Neuronal stem cell (in vitro differentiated cells): ENCODE results near the gene LDB3.

Experiments
- DNase-seq: peaks from one replicate; pipeline ENCODE4 v3.0.0-alpha.2; 2013; ENCODE audit warnings: low spot score
- H2AFZ ChIP-seq: one replicate; pipeline ENCODE4 v1.6.1; 2013; ENCODE audit warnings: mild to moderate bottlenecking, low read length, inconsistent platforms
- H2AK5ac ChIP-seq: 2 replicates; pipeline ENCODE4 v1.6.1; 2013; ENCODE audit warnings: low read depth, mild to moderate bottlenecking, inconsistent platforms, low read length, moderate library complexity, mixed read lengths
- H2BK120ac ChIP-seq: 2 replicates; pipeline ENCODE4 v1.6.1; 2013; ENCODE audit warnings: low read depth, mild to moderate bottlenecking, inconsistent platforms, low read length, moderate library complexity, mixed read lengths
- H2BK12ac ChIP-seq: one replicate; pipeline ENCODE4 v1.6.1; 2013; ENCODE audit warnings: low read length, inconsistent platforms
- H2BK15ac ChIP-seq: 2 replicates; pipeline ENCODE4 v1.6.1; 2013; ENCODE audit warnings: mild to moderate bottlenecking, low read length, inconsistent platforms, mixed read lengths
- H2BK5ac ChIP-seq: one replicate; pipeline ENCODE4 v1.6.1; 2013; ENCODE audit warnings: inconsistent platforms, mild to moderate bottlenecking, low read length, moderate library complexity
- H3K14ac ChIP-seq: one replicate; pipeline ENCODE4 v1.6.1; 2013; ENCODE audit warnings: low read length, inconsistent platforms
- H3K18ac ChIP-seq: 2 replicates; pipeline ENCODE4 v1.6.1; 2013; ENCODE audit warnings: low read length, inconsistent platforms
- H3K23ac ChIP-seq: 2 replicates; pipeline ENCODE4 v1.6.1; 2013; ENCODE audit warnings: low read depth, mild to moderate bottlenecking, mixed read lengths, low read length, inconsistent platforms; ENCODE audit not compliant: poor library complexity
- H3K27ac ChIP-seq: replicated peaks from 3 replicates; pipeline ENCODE4 v1.5.1; 2013; ENCODE audit warnings: low read length, inconsistent platforms
- H3K27me3 ChIP-seq, 3 experiments: 2 replicates each; pipeline ENCODE4 v1.6.1; 2013; ENCODE audit warnings: low read length in 3 of 3, mild to moderate bottlenecking in 2 of 3, inconsistent platforms in 1 of 3, low read depth in 1 of 3, mixed read lengths in 1 of 3, moderate library complexity in 1 of 3; ENCODE audit not compliant: control insufficient read depth in 3 of 3, insufficient read depth in 3 of 3
- H3K36me3 ChIP-seq, 2 donors: replicated peaks in 1 of 2; 2 replicates each; pipeline ENCODE4 v1.6.1; 2013; ENCODE audit warnings: low read length in 2 of 2; ENCODE audit not compliant: control insufficient read depth in 2 of 2, insufficient read depth in 2 of 2
- H3K4ac ChIP-seq: 2 replicates; pipeline ENCODE4 v1.6.1; 2013; ENCODE audit warnings: inconsistent platforms, mild to moderate bottlenecking, low read length, moderate library complexity
- H3K4me1 ChIP-seq, 2 donors: 1 replicate in 1 of 2; 2 replicates in 1 of 2; pipeline ENCODE4 v1.6.1; 2013; ENCODE audit warnings: low read length in 2 of 2, low read depth in 1 of 2; ENCODE audit not compliant: control insufficient read depth in 2 of 2, insufficient read depth in 1 of 2
- H3K4me2 ChIP-seq: one replicate; pipeline ENCODE4 v1.6.1; 2013; ENCODE audit warnings: mild to moderate bottlenecking, low read length, inconsistent platforms; ENCODE audit not compliant: insufficient read depth, poor library complexity, severe bottlenecking
- H3K4me3 ChIP-seq, 2 donors: 2 replicates each; pipeline ENCODE4 v1.5.1; 2013; ENCODE audit warnings: low read length in 2 of 2, mild to moderate bottlenecking in 2 of 2, inconsistent platforms in 1 of 2, moderate library complexity in 1 of 2
- H3K79me1 ChIP-seq: one replicate; pipeline ENCODE4 v1.6.1; 2013; ENCODE audit warnings: low read depth, mild to moderate bottlenecking, inconsistent platforms, low read length, moderate library complexity
- H3K9ac ChIP-seq: one replicate; pipeline ENCODE4 v1.6.1; 2013; ENCODE audit warnings: mild to moderate bottlenecking, low read depth, low read length, inconsistent platforms; ENCODE audit not compliant: poor library complexity
- H3K9me3 ChIP-seq, 2 donors: replicated peaks in 1 of 2; 2 replicates each; pipeline versions ENCODE3 to v1.6.1; 2013; ENCODE audit warnings: low read length in 2 of 2, mild to moderate bottlenecking in 2 of 2, inconsistent platforms in 1 of 2, low read depth in 1 of 2, mixed read lengths in 1 of 2, moderate library complexity in 1 of 2; ENCODE audit not compliant: control insufficient read depth in 2 of 2, insufficient read depth in 1 of 2
- H4K8ac ChIP-seq: one replicate; pipeline ENCODE4 v1.6.1; 2013; ENCODE audit warnings: low read depth, mild to moderate bottlenecking, inconsistent platforms, low read length, moderate library complexity
- H4K91ac ChIP-seq: one replicate; pipeline ENCODE4 v1.6.1; 2013; ENCODE audit warnings: low read length, low read depth, mild to moderate bottlenecking, inconsistent platforms; ENCODE audit not compliant: poor library complexity
- WGBS, 2 donors: extraction: QIAGEN DNeasy Blood & Tissue Kit; methylation state at CpG; one replicate each; pipeline ENCODE4 v1.1.7; 2013; ENCODE audit warnings: missing lambda C conversion rate in 2 of 2, mixed read lengths in 1 of 2; ENCODE audit not compliant: insufficient read length in 2 of 2, insufficient replicate concordance in 1 of 2; ENCODE audit errors: extremely low coverage in 2 of 2; 5-methylcytosine and 5-hydroxymethylcytosine counted together

The LDB3 gene

DNA sequence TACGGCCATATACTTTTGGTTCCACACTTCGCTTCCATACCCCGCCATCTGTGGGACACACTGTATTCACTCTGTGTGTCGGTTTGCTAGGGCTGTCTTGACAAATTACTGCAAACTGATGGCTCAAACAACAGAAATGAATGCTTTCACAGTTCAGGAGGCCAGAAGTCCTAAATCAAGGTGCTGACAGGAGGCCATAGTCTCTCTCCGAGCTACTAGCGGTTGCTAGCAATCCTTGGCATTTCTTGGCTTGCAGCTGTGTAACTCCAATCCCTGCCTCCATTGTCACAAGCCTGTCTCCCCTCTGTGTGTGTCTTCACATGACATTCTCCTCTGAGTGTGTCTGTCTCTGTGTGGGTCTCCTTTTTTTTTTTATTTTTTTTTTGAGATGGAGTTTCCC lies 59.2 kb downstream of the LDB3 start:
- Histone ChIP-seq H3K27me3 (no peaks in the 10 kb centered on the region), H4K91ac (no peak overlapping the region), H3K4me3 (no peak overlapping the region), H3K36me3 (no peaks in the 10 kb centered on the region), H3K79me1 (no peaks in the 10 kb centered on the region), H3K18ac (no peak overlapping the region), H3K27ac (no peak overlapping the region), H3K9me3 (peaks cover 0 to 2% of the 10 kb centered on the region in 2 donors), H3K9ac (no peak overlapping the region), H2BK120ac (no peak overlapping the region), H3K14ac (peak overlapping the region; percentile 44), H2AK5ac (no peak overlapping the region), H3K4me1 (peaks cover 0 to 3% of the 10 kb centered on the region in 2 donors), H2BK5ac (no peak overlapping the region), H2BK15ac (no peak overlapping the region), H3K4ac (no peak overlapping the region), H4K8ac (no peak overlapping the region), H2BK12ac (no peak overlapping the region), H3K4me2 (no peak overlapping the region), H2AFZ (no peak overlapping the region), H3K23ac (no peak overlapping the region)
- WGBS, 2 donors = no CpG with 5 or more reads among the region's 6 CpGs
- no peak for DNase-seq

DNA sequence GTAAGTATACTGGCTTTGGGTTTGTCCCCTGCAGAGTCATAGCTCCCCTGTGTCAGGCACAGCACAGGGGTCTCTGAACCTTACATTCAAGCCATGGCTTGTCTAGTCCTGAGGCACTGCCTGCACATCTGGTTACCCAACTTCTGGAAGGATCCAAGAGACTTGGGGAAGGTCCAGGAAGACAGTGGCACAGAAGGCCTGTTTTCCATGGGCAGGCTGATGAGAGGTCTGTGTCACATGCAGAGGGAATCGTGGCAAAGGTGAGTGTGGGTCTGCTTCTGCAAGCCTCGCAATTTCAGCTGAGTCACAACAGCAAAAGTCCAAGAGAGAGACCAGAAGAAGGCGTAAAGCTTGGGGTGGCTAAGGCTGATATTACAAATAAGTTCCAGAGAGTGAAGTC lies 59.7 kb downstream of the LDB3 start:
- H2BK5ac ChIP-seq = no peak overlapping the region
- peak overlapping the region; percentile 22 for H4K91ac ChIP-seq
- H3K4me1 ChIP-seq = peaks cover 0 to 6% of the 10 kb centered on the region in 2 donors
- no peak overlapping the region for H2AFZ ChIP-seq
- H3K23ac ChIP-seq = no peak overlapping the region
- peak overlapping the region; percentile 46 for H3K18ac ChIP-seq
- no peak overlapping the region for H3K9ac ChIP-seq
- H3K79me1 ChIP-seq = no peaks in the 10 kb centered on the region
- H3K27me3 ChIP-seq = no peaks in the 10 kb centered on the region
- DNase-seq = no peak
- no peak overlapping the region for H2BK120ac ChIP-seq
- peak overlapping the region; percentile 74 for H4K8ac ChIP-seq
- H3K9me3 ChIP-seq = peaks cover 0 to 2% of the 10 kb centered on the region in 2 donors
- no peak overlapping the region for H2AK5ac ChIP-seq
- no peak overlapping the region for H3K14ac ChIP-seq
- no peak overlapping the region for H3K4me2 ChIP-seq
- no peak overlapping the region for H2BK15ac ChIP-seq
- H2BK12ac ChIP-seq = no peak overlapping the region
- H3K36me3 ChIP-seq = no peaks in the 10 kb centered on the region
- no peak overlapping the region for H3K27ac ChIP-seq
- H3K4me3 ChIP-seq = no peak overlapping the region
- H3K4ac ChIP-seq = peak overlapping the region; percentile 60
- no CpG with 5 or more reads among the region's 3 CpGs for WGBS, 2 donors

DNA sequence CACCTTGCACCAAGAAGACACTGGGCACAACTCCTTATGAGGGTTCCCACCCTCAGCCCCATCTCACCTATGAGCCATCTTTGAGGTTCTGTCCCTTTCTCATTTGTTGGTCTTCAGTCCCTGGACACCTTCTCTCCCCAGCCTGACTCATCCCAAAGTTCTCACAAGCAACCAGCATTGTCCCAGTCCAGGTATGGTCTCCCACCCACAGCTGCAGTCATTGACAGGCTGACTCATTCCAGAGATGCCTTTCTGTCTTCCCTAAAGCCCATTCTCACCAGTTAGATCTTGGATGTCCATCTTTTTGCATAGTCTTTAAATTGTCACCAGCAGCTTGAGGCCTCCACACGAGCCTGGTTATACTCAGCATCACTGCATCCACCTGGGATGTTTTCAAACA lies 61.4 kb downstream of the LDB3 start:
- Histone ChIP-seq H3K4me2 (no peak overlapping the region), H4K8ac (no peak overlapping the region), H3K27me3 (no peaks in the 10 kb centered on the region), H2BK120ac (no peak overlapping the region), H2BK5ac (no peak overlapping the region), H3K4me3 (no peak overlapping the region), H2BK12ac (no peak overlapping the region), H2AK5ac (no peak overlapping the region), H3K23ac (no peak overlapping the region), H2BK15ac (no peak overlapping the region), H4K91ac (no peak overlapping the region), H3K14ac (no peak overlapping the region), H3K9ac (no peak overlapping the region), H3K36me3 (no peaks in the 10 kb centered on the region), H2AFZ (no peak overlapping the region), H3K18ac (peak overlapping the region; percentile 82), H3K4me1 (peaks cover 2 to 9% of the 10 kb centered on the region in 2 donors), H3K4ac (no peak overlapping the region), H3K9me3 (peaks cover 0 to 2% of the 10 kb centered on the region in 2 donors), H3K79me1 (no peaks in the 10 kb centered on the region), H3K27ac (no peak overlapping the region)
- DNase-seq = no peak
- WGBS, 2 donors = no CpG with 5 or more reads among the region's 1 CpG

DNA sequence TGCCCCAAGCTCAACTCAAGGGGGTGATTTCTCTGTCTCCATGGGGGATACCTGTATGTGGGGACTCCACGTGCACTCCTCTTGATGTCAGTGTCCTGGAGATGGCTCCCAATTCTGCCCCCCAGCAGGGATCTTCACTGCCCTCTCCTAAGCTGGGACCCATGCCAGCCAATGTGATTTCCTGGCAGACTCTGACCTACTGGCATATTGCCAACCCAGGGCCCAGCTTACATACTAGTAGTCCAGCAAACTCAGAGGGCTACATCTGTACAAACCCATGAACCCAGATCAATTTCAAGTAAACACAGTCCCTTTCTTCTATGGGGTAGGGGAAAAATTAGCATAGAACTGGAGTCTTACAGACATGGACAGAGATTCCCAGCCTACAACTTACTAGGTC lies 61.9 kb downstream of the LDB3 start:
- H2BK120ac ChIP-seq = no peak overlapping the region
- H3K79me1 ChIP-seq = no peaks in the 10 kb centered on the region
- no peak for DNase-seq
- no peak overlapping the region for H3K27ac ChIP-seq
- H3K4ac ChIP-seq = no peak overlapping the region
- no peak overlapping the region for H3K4me3 ChIP-seq
- H3K4me1 ChIP-seq = peaks cover 2 to 9% of the 10 kb centered on the region in 2 donors
- no peak overlapping the region for H2AFZ ChIP-seq
- H3K23ac ChIP-seq = no peak overlapping the region
- no peak overlapping the region for H3K9ac ChIP-seq
- H3K36me3 ChIP-seq = no peaks in the 10 kb centered on the region
- no peak overlapping the region for H2BK5ac ChIP-seq
- no peak overlapping the region for H2BK12ac ChIP-seq
- H3K27me3 ChIP-seq = no peaks in the 10 kb centered on the region
- H4K91ac ChIP-seq = no peak overlapping the region
- H2AK5ac ChIP-seq = no peak overlapping the region
- no peak overlapping the region for H3K18ac ChIP-seq
- WGBS, 2 donors = no CpG with 5 or more reads among the region's 1 CpG
- no peak overlapping the region for H4K8ac ChIP-seq
- no peak overlapping the region for H3K14ac ChIP-seq
- H3K9me3 ChIP-seq = peaks cover 0 to 2% of the 10 kb centered on the region in 2 donors
- no peak overlapping the region for H2BK15ac ChIP-seq
- H3K4me2 ChIP-seq = no peak overlapping the region
